ENCODE measurements around the gene ADGRL3. TPM values are rescaled to one million over a fixed set of nuclear protein-coding genes. Genes with fewer than 3 reads are reported as not detected.

The ADGRL3 gene
- total RNA-seq, 3 donors from 2014 or later, result 4.3 to 10.8 (median 4.3) TPM

DNA sequence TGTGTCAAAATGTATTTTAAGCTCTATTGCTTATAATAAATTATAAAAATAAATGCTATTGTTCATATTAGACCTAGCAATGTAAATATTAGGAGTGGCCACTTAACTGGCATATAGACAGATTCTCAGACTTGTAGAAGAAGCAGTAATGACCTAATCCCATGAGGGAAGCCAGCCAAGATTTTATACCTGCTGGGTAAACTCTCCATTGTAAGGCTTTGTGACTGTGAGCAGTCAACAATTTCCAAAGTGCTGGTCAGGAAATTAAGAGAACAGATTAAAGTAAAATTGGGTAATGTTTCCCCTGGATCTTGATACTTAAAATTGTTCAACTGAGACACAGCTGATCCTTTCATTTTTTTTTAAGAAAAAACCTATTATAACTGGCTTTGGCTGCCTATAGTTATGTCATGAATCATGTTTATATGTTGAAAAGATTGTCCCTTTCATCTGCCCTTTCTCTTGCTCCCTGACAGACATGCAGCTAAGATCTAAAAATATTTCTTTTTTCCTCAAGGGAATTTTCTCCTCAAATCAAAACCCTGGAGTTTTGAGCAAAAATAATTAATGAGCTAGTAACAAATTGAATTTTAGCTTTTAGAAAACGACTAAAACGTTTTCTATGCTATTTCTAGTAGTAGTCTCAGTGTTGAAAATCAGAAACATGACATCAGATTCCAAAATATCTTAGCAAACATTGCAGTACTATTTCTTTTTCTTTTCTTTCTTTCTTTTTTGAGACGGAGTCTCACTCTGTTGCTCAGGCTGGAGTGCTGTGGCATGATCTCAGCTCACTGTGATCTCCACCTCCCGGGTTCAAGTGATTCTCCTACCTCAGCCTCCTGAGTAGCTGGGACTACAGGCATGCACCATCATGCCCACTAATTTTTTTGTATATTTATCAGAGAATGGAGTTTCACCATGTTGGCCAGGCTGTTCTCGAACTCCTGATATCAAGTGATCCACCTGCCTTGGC, 77.9 kb downstream of the ADGRL3 start:
- Histone ChIP-seq H3K4me1 (ENCODE audit: low read depth) (no peaks in the 10 kb centered on the region), H3K36me3 (ENCODE audit: low read depth) (no peaks in the 10 kb centered on the region), H3K4me3 (no peak overlapping the region), H3K9me3 (no peaks in the 10 kb centered on the region)
- intact Hi-C loops (cut with DNase I, micrococcal nuclease), result no loop called here
- TF ChIP-seq, protein P1, sequence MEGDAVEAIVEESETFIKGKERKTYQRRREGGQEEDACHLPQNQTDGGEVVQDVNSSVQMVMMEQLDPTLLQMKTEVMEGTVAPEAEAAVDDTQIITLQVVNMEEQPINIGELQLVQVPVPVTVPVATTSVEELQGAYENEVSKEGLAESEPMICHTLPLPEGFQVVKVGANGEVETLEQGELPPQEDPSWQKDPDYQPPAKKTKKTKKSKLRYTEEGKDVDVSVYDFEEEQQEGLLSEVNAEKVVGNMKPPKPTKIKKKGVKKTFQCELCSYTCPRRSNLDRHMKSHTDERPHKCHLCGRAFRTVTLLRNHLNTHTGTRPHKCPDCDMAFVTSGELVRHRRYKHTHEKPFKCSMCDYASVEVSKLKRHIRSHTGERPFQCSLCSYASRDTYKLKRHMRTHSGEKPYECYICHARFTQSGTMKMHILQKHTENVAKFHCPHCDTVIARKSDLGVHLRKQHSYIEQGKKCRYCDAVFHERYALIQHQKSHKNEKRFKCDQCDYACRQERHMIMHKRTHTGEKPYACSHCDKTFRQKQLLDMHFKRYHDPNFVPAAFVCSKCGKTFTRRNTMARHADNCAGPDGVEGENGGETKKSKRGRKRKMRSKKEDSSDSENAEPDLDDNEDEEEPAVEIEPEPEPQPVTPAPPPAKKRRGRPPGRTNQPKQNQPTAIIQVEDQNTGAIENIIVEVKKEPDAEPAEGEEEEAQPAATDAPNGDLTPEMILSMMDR (IDR thresholded peaks at IDR 0.05), result no peak
- no peak for ATAC-seq
- DNase-seq, result peak in 1 of 3 donors; percentile 36

DNA sequence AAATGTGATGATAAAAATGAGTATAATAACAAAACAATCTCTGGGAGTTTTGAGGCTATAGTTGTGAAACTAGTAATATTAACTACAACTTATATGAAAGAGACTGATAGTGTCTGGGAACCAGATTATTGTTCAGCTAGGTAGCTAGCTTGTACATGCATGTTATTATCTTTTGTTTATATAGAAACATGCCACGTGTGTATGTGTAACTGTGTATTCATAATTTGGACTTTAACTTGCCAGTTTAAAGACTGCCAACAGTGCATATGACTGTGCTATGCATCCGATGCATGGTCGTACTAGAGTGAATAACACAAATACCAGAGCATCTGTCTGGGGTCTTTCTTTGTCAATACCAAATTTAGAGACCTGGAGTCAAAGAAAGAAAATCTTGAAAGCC, 92.2 kb downstream of the ADGRL3 start:
- TF ChIP-seq, protein P1 (IDR thresholded peaks at IDR 0.05), result no peak
- ATAC-seq (no peak), DNase-seq (no peak)
- H3K9me3 ChIP-seq, result no peaks in the 10 kb centered on the region
- intact Hi-C loops (cut with DNase I, micrococcal nuclease), result no loop called here
- H3K4me1 ChIP-seq (ENCODE audit: low read depth), result no peaks in the 10 kb centered on the region
- no peaks in the 10 kb centered on the region for H3K36me3 ChIP-seq (ENCODE audit: low read depth)
- H3K4me3 ChIP-seq, result no peak overlapping the region

DNA sequence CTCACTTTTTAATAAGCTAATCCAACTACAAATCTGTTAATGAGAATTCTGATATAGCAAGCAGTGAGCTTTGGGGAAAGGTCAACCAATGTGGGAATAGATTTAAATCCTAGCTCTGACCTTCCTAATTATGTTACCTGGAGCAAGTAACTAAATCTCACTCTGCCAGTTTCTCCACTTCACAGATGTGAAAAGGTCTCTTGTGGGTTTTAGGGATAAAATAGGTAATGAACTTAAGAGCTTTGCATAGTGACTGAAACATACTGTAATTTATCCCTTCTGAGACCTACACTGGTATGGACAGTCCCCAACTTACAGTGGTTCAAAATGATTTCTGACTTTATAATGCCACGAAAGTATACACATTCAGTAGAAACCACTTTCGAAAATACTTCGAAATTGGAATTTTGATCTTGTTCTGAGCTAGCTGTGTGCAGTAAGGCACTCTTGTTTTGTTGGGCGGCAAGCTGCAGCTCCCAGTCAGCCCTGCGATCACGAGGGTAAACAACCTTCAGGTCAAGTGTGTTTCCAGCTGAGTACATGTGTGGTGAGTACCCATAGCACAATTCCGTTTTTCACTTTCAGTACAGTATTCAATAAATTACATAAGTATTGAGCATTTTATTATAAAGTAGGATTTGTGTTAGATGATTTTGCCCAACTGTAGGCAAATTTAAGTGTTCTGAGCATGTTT, 93.7 kb downstream of the ADGRL3 start:
- DNase-seq (no peak), ATAC-seq (no peak)
- H3K4me1 ChIP-seq (ENCODE audit: low read depth), result no peaks in the 10 kb centered on the region
- H3K36me3 ChIP-seq (ENCODE audit: low read depth), result no peaks in the 10 kb centered on the region
- TF ChIP-seq, protein P1 (IDR thresholded peaks at IDR 0.05), result no peak
- no peaks in the 10 kb centered on the region for H3K9me3 ChIP-seq
- intact Hi-C loops (cut with DNase I, micrococcal nuclease), result no loop called here
- no peak overlapping the region for H3K4me3 ChIP-seq

DNA sequence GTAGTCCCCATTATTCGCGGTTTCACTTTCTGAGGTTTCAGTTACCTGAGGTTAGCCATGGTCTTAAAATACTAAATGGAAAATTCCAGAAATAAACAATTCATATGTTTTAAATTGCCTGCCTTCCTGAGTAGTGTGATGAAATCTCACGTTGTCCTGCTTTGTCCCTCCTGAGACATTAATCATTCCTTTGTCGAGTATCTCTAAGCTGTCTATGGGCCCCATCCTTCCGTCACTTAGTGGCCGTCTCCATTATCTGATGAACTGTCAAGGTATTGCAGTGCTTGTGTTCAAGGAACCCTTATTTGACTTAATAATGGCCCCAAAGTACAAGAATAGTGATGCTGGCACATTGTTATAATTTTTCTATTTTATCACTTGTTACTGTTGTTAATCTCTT, 94.8 kb downstream of the ADGRL3 start:
- DNase-seq (no peak), ATAC-seq (no peak)
- H3K4me1 ChIP-seq (ENCODE audit: low read depth), result no peaks in the 10 kb centered on the region
- TF ChIP-seq, protein P1 (IDR thresholded peaks at IDR 0.05), result no peak
- H3K4me3 ChIP-seq, result no peak overlapping the region
- H3K36me3 ChIP-seq (ENCODE audit: low read depth), result no peaks in the 10 kb centered on the region
- H3K9me3 ChIP-seq, result no peaks in the 10 kb centered on the region
- intact Hi-C loops (cut with DNase I, micrococcal nuclease), result no loop called here

DNA sequence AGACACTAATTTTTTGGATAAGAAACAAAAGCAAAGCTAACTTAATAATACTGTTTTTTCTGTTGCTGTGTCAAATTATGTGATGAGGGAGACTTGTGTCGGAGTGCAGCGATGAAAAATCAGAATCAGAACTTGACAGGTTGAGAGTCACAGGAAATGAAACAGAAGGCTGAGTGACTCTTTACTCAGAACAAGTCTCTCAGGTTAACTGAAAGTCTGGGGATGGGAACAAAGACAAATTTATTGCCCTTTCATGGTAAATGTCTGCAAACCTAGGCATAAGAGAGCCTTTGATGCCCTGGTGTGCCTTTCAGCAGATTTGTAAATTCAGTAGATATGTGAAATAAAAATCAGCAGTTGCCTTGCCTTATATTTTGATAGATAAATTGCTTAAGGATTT, 96.0 kb downstream of the ADGRL3 start:
- Histone ChIP-seq H3K4me3 (no peak overlapping the region), H3K4me1 (ENCODE audit: low read depth) (no peaks in the 10 kb centered on the region), H3K9me3 (no peaks in the 10 kb centered on the region), H3K36me3 (ENCODE audit: low read depth) (no peaks in the 10 kb centered on the region)
- ATAC-seq (no peak), DNase-seq (no peak)
- TF ChIP-seq, protein P1 (IDR thresholded peaks at IDR 0.05), result no peak
- intact Hi-C loops (cut with DNase I, micrococcal nuclease), result no loop called here
